ENCODE measurements around the gene THAP3.

Gene THAP3

GRCh38 chr1:6630027-6630426, 5.4 kb downstream of the THAP3 start:
- H3K27me3 Mint-ChIP-seq (ENCODE audit: low read depth): no peaks in the 10 kb centered on the region
- peaks cover 39% of the 10 kb centered on the region for H3K4me1 Mint-ChIP-seq
- no peak overlapping the region for H3K27ac Mint-ChIP-seq
- H3K36me3 Mint-ChIP-seq (ENCODE audit: low read depth): peaks cover 41% of the 10 kb centered on the region
- no peak overlapping the region for H3K4me3 Mint-ChIP-seq
- no peaks in the 10 kb centered on the region for H3K9me3 Mint-ChIP-seq
- TF ChIP-seq, protein P1, sequence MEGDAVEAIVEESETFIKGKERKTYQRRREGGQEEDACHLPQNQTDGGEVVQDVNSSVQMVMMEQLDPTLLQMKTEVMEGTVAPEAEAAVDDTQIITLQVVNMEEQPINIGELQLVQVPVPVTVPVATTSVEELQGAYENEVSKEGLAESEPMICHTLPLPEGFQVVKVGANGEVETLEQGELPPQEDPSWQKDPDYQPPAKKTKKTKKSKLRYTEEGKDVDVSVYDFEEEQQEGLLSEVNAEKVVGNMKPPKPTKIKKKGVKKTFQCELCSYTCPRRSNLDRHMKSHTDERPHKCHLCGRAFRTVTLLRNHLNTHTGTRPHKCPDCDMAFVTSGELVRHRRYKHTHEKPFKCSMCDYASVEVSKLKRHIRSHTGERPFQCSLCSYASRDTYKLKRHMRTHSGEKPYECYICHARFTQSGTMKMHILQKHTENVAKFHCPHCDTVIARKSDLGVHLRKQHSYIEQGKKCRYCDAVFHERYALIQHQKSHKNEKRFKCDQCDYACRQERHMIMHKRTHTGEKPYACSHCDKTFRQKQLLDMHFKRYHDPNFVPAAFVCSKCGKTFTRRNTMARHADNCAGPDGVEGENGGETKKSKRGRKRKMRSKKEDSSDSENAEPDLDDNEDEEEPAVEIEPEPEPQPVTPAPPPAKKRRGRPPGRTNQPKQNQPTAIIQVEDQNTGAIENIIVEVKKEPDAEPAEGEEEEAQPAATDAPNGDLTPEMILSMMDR (IDR thresholded peaks at IDR 0.05; ENCODE audit: unreplicated experiment in 3 of 3): no peak

DNA sequence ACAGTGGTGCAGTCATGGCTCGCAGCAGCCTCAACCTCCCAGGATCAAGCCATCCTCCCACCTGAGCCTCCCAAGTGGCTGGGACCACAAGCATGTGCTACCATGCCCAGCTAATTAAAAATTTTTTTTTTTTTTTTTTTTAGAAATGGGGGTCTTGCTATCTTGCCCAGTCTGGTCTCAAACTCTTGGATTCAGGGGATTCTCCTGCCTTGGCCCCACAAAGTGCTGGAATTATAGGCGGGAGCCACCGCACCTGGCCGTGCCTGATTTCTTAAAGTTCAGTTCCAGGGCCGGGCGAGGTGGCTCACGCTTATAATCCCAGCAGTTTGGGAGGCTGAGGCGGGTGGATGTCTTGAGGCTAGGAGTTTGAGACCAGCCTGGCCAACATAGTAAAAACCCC, 6.4 kb downstream of the THAP3 start:
- TF ChIP-seq, protein P1 (IDR thresholded peaks at IDR 0.05; ENCODE audit: unreplicated experiment in 3 of 3): no peak
- Mint-ChIP-seq H3K36me3 (ENCODE audit: low read depth) (peaks cover 46% of the 10 kb centered on the region), H3K4me1 (peaks cover 37% of the 10 kb centered on the region), H3K9me3 (no peaks in the 10 kb centered on the region), H3K27ac (no peak overlapping the region), H3K4me3 (no peak overlapping the region), H3K27me3 (ENCODE audit: low read depth) (no peaks in the 10 kb centered on the region)

GRCh38 chr1:6632588-6633514, 8.2 kb downstream of the THAP3 start:
- Mint-ChIP-seq H3K9me3 (no peaks in the 10 kb centered on the region), H3K4me3 (no peak overlapping the region), H3K4me1 (peaks cover 36% of the 10 kb centered on the region), H3K27ac (no peak overlapping the region), H3K27me3 (ENCODE audit: low read depth) (no peaks in the 10 kb centered on the region), H3K36me3 (ENCODE audit: low read depth) (peaks cover 54% of the 10 kb centered on the region)
- TF ChIP-seq, protein P1 (IDR thresholded peaks at IDR 0.05; ENCODE audit: unreplicated experiment in 3 of 3): no peak

DNA sequence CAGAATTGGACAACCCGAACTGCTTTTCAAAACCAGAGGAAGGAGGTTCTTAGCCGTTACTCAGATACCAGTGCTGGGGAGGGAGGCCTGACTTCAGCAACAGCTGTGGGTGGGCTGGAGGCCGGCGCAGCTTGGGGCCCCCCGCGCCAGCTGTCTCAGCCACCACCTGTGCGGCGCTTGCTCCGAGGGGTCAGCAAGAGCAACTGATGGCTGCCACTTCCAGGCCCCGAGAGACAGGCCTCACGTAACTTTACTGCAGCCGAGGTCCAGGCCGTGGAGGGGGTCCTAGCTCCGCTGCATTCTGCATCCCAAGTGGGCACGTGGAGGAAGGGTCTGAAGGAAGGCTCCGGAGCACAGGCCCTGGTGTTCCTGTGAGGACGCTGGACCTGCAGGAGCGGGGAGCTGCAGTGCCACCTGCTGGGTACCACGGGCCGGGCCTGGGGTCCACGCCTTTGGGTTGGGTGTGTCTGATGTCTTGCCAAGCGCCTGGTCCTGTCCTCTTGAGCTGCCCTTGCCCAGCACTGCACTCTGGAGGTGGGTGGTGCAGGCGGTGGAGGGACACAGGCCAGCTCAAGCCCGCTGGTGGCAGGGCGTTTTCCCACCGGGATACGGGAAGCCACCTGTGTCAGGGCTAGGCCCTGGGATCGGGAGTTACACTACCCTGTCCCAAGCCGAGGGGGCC, 9.8 kb downstream of the THAP3 start:
- H3K36me3 Mint-ChIP-seq (ENCODE audit: low read depth): peaks cover 58% of the 10 kb centered on the region
- H3K27ac Mint-ChIP-seq: peak overlapping the region in 2 of 3 experiments; percentile 27 to 67

GRCh38 chr1:6635161-6635909, 10.7 kb downstream of the THAP3 start:
- no peak overlapping the region for H3K27ac Mint-ChIP-seq
- no peaks in the 10 kb centered on the region for H3K27me3 Mint-ChIP-seq (ENCODE audit: low read depth)
- H3K4me1 Mint-ChIP-seq: peaks cover 40% of the 10 kb centered on the region
- H3K4me3 Mint-ChIP-seq: no peak overlapping the region
- TF ChIP-seq, protein P1 (IDR thresholded peaks at IDR 0.05; ENCODE audit: unreplicated experiment in 3 of 3): no peak
- peaks cover 54% of the 10 kb centered on the region for H3K36me3 Mint-ChIP-seq (ENCODE audit: low read depth)
- H3K9me3 Mint-ChIP-seq: no peaks in the 10 kb centered on the region

More for the DNA sequence above, 9.8 kb downstream of the THAP3 start:
- H3K27me3 Mint-ChIP-seq (ENCODE audit: low read depth): no peaks in the 10 kb centered on the region
- peak overlapping the region in 1 of 3 experiments; percentile 55 for H3K4me3 Mint-ChIP-seq
- no peaks in the 10 kb centered on the region for H3K9me3 Mint-ChIP-seq
- H3K4me1 Mint-ChIP-seq: peaks cover 40% of the 10 kb centered on the region
- TF ChIP-seq, protein P1 (IDR thresholded peaks at IDR 0.05; ENCODE audit: unreplicated experiment in 3 of 3): peak; percentile 40 to 43 (median 42)
